ENCODE measurements around the gene NUBP2. TPM values are rescaled to one million over a fixed set of nuclear protein-coding genes. Genes with fewer than 3 reads are reported as not detected.

Gene NUBP2
- polyA plus RNA-seq, 12 donors = 30.4 to 52.7 (median 33.3) TPM; not detected in 1

GRCh38 chr16:1823821-1824220 lies 41.1 kb downstream of the NUBP2 start:
- no peak for DNase-seq

GRCh38 chr16:1825381-1825863 lies 42.7 kb downstream of the NUBP2 start:
- no peak for DNase-seq

DNA sequence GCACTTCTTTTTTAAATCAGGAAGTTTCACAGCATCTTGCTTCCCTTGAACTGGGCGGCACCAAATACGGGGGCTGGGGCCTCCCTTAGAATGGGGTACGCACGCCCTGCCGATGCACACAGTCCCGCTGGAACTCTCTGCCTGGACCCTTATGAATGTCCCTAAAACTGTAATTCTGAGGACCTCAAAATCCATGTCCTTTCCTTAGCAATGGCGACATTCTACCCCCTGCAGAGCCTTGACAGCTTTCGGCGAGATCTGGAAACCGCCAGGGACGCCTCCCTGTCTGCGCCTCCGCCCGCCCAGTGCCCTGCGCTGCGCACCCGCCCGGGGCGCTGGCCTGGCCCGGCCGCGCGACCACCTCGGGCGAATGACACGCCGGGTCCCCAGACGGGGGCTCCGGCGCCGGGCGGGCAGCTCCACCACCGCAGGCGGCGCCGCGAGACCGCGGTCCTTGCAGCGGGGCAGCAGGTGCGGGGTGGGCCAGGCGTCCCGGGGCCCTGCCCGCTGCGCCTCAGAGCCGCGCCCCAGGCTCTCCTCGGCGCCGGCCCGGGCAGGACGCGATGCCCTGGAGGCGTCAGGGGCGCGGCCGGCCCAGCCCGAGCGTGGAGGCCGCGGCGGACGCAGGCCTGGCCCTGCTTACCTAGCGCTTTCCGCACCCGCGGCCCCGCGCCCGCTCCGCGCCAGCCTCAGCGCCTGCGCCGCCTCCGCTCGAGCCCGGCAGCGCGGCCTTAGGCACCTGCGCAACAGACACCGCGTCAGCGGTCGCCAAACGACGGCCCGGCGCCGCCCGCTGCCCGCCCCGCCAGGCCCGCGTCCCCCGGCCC lies 43.3 kb downstream of the NUBP2 start:
- peak; percentile 18 for DNase-seq

GRCh38 chr16:1826691-1827573 lies 44.2 kb downstream of the NUBP2 start, which contains the start of the genes FAHD1 and HAGH:
Gene FAHD1 (plus strand): TSS chr16:1827206. CDS start chr16:1827239, 33 bp downstream.
Gene HAGH (minus strand): TSS chr16:1826825. CDS start chr16:1826787, 38 bp downstream.
- peak; percentile 96 for DNase-seq

DNA sequence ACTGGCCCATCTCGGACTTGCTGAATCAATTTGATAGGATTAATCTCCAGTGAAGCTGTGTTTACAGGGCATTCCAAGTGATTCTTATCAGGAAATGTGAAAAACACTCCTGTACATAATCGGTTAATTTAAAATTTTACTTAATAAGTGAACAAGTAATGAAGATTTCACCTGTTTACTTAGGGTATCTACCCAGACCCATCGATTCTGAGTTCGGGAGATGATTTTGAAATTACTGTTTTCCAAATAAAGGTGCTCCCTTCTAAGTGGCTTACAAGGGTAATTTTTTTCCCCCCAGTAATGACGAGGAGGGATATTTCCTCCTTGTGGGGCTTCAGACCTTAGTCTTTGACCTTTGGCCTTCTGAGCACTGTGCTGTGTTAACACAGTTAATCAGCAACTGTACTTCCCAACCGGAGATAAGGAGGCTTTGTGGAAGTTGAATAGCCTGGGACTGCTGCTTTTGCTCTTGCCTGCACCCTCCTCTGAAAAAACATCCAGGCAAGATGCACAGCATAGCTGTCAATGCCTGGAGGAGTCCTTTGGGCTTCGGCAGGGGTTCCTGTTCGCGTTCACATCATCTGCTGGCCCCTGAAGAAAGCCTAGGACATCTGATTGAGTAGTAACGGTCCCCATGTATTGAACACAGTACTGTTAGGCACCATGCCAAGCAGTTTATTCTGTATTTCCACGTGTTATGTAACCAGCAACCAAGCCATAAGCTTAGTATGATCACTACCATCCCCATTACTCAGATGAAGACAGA lies 46.1 kb downstream of the NUBP2 start:
- no peak for DNase-seq

- no peak for DNase-seq
Observed at GRCh38 chr16:1830213-1830612, 47.5 kb downstream of the NUBP2 start.

GRCh38 chr16:1831186-1832075 lies 48.7 kb downstream of the NUBP2 start:
- no peak for DNase-seq

GRCh38 chr16:1832838-1833454 lies 50.2 kb downstream of the NUBP2 start:
- DNase-seq = no peak

GRCh38 chr16:1834096-1834495 lies 51.3 kb downstream of the NUBP2 start:
- no peak for DNase-seq

Other genes with a start within 250 kb of the NUBP2 start
- gene TMEM204, start 249.3 kb upstream of the NUBP2 start, polyA plus RNA-seq (ENCODE audit: insufficient read length in 12 of 12) = 10 to 100 TPM in 10 of 12 donors, 1 to 10 TPM in 1, not detected in 1; 8.7 to 15.9 (median 12.8) TPM
- 10 to 100 TPM in 6 of 12 donors, 1 to 10 TPM in 5, not detected in 1; 7.3 to 23.5 (median 10.8) TPM for gene IFT140, start 170.9 kb upstream of the NUBP2 start, polyA plus RNA-seq (ENCODE audit: insufficient read length in 12 of 12)
- gene CRAMP1, start 170.6 kb upstream of the NUBP2 start, polyA plus RNA-seq (ENCODE audit: insufficient read length in 12 of 12) = 10 to 100 TPM in 11 of 12 donors, not detected in 1; 12.0 to 37.0 (median 14.9) TPM
- gene JPT2, start 104.7 kb upstream of the NUBP2 start, polyA plus RNA-seq (ENCODE audit: insufficient read length in 12 of 12) = 10 to 100 TPM in 11 of 12 donors, not detected in 1; 39.0 to 67.5 (median 48.1) TPM
- 100 to 1,000 TPM in 1 of 12 donors, 10 to 100 TPM in 10, not detected in 1; 27.6 to 108 (median 42.7) TPM for gene MAPK8IP3, start 76.8 kb upstream of the NUBP2 start, polyA plus RNA-seq (ENCODE audit: insufficient read length in 12 of 12)
- gene NME3, start 11.4 kb upstream of the NUBP2 start, polyA plus RNA-seq (ENCODE audit: insufficient read length in 12 of 12) = 10 to 100 TPM in 11 of 12 donors, not detected in 1; 12.3 to 40.2 (median 14.8) TPM
- gene EME2, start 10.2 kb upstream of the NUBP2 start, polyA plus RNA-seq (ENCODE audit: insufficient read length in 12 of 12) = 10 to 100 TPM in 1 of 12 donors, 1 to 10 TPM in 10, not detected in 1; 4.4 to 13.3 (median 6.4) TPM
- gene MRPS34, start 9.8 kb upstream of the NUBP2 start, polyA plus RNA-seq (ENCODE audit: insufficient read length in 12 of 12) = 10 to 100 TPM in 11 of 12 donors, not detected in 1; 31.3 to 85.2 (median 41.3) TPM
- 10 to 100 TPM in 11 of 12 donors, not detected in 1; 16.2 to 30.8 (median 22.0) TPM for gene SPSB3, start 389 bp upstream of the NUBP2 start, polyA plus RNA-seq (ENCODE audit: insufficient read length in 12 of 12)
- gene IGFALS, start 10.7 kb downstream of the NUBP2 start, polyA plus RNA-seq (ENCODE audit: insufficient read length in 12 of 12) = under 1 TPM in 10 of 12 donors, not detected in 2; 0.10 to 0.87 (median 0.21) TPM
- gene HAGH, start 43.9 kb downstream of the NUBP2 start, polyA plus RNA-seq (ENCODE audit: insufficient read length in 12 of 12) = 10 to 100 TPM in 11 of 12 donors, not detected in 1; 27.4 to 49.0 (median 31.7) TPM
- gene FAHD1, start 44.2 kb downstream of the NUBP2 start, polyA plus RNA-seq (ENCODE audit: insufficient read length in 12 of 12) = 10 to 100 TPM in 11 of 12 donors, not detected in 1; 13.6 to 24.4 (median 18.0) TPM
- 1 to 10 TPM in 2 of 12 donors, under 1 TPM in 8, not detected in 2; 0.08 to 3.0 (median 0.69) TPM for gene MEIOB, start 89.2 kb downstream of the NUBP2 start, polyA plus RNA-seq (ENCODE audit: insufficient read length in 12 of 12)
- gene HS3ST6, start 135.5 kb downstream of the NUBP2 start, polyA plus RNA-seq (ENCODE audit: insufficient read length in 12 of 12) = 10 to 100 TPM in 1 of 12 donors, 1 to 10 TPM in 1, under 1 TPM in 2, not detected in 8; 0.15 to 14.3 (median 2.1) TPM
- gene MSRB1, start 160.2 kb downstream of the NUBP2 start, polyA plus RNA-seq (ENCODE audit: insufficient read length in 12 of 12) = 10 to 100 TPM in 11 of 12 donors, not detected in 1; 14.2 to 50.0 (median 27.8) TPM
- 10 to 100 TPM in 11 of 12 donors, not detected in 1; 12.8 to 93.9 (median 35.0) TPM for gene RPL3L, start 171.7 kb downstream of the NUBP2 start, polyA plus RNA-seq (ENCODE audit: insufficient read length in 12 of 12)
- gene NDUFB10, start 176.6 kb downstream of the NUBP2 start, polyA plus RNA-seq (ENCODE audit: insufficient read length in 12 of 12) = 100 to 1,000 TPM in 9 of 12 donors, 10 to 100 TPM in 2, not detected in 1; 95.8 to 145 (median 117) TPM
- gene RPS2, start 181.9 kb downstream of the NUBP2 start, polyA plus RNA-seq (ENCODE audit: insufficient read length in 12 of 12) = 1,000 to 10,000 TPM; 2,162 to 3,862 (median 3,028) TPM
- not detected for gene RNF151, start 183.9 kb downstream of the NUBP2 start, polyA plus RNA-seq (ENCODE audit: insufficient read length in 12 of 12)
- gene TBL3, start 189.1 kb downstream of the NUBP2 start, polyA plus RNA-seq (ENCODE audit: insufficient read length in 12 of 12) = 10 to 100 TPM in 11 of 12 donors, not detected in 1; 16.7 to 31.5 (median 21.7) TPM
- 1 to 10 TPM in 3 of 12 donors, under 1 TPM in 6, not detected in 3; 0.38 to 1.4 (median 0.74) TPM for gene NOXO1, start 198.5 kb downstream of the NUBP2 start, polyA plus RNA-seq (ENCODE audit: insufficient read length in 12 of 12)
- gene GFER, start 201.2 kb downstream of the NUBP2 start, polyA plus RNA-seq (ENCODE audit: insufficient read length in 12 of 12) = 10 to 100 TPM in 11 of 12 donors, not detected in 1; 10.9 to 40.2 (median 15.1) TPM
- 1 to 10 TPM in 4 of 12 donors, under 1 TPM in 6, not detected in 2; 0.25 to 1.5 (median 0.86) TPM for gene SYNGR3, start 207.0 kb downstream of the NUBP2 start, polyA plus RNA-seq (ENCODE audit: insufficient read length in 12 of 12)
- 10 to 100 TPM in 11 of 12 donors, not detected in 1; 13.6 to 32.2 (median 18.6) TPM for gene ZNF598, start 226.9 kb downstream of the NUBP2 start, polyA plus RNA-seq (ENCODE audit: insufficient read length in 12 of 12)
- gene NPW, start 236.8 kb downstream of the NUBP2 start, polyA plus RNA-seq (ENCODE audit: insufficient read length in 12 of 12) = 1 to 10 TPM in 8 of 12 donors, under 1 TPM in 2, not detected in 2; 0.56 to 3.1 (median 1.5) TPM
- gene NHERF2, start 243.9 kb downstream of the NUBP2 start, polyA plus RNA-seq (ENCODE audit: insufficient read length in 12 of 12) = 10 to 100 TPM in 11 of 12 donors, not detected in 1; 26.8 to 55.1 (median 36.1) TPM

Measured in muscle of arm (tissue), 12 donors.